Liver (tissue), 9 donors: ENCODE data around the gene FIBP. TPM values are rescaled to one million over a fixed set of nuclear protein-coding genes. Genes with fewer than 3 reads are reported as not detected.

Experiments
- DNase-seq: peaks from one replicate; pipeline ENCODE4 v3.0.0-alpha.2; 2017; ENCODE audit warnings: low spot score
- H3K27ac ChIP-seq, 2 donors: one replicate each; pipeline ENCODE4 v1.7.0; 2013; ENCODE audit warnings: inconsistent platforms in 2 of 2, low read length in 2 of 2, control low read depth in 1 of 2, low read depth in 1 of 2, mild to moderate bottlenecking in 1 of 2
- H3K27me3 ChIP-seq, 4 donors: one replicate each; pipeline versions ENCODE4 v1.6.1 to v1.7.0; 2013; ENCODE audit warnings: low read length in 3 of 4, inconsistent platforms in 1 of 4, mild to moderate bottlenecking in 1 of 4, moderate library complexity in 1 of 4; ENCODE audit not compliant: control insufficient read depth in 4 of 4, insufficient read depth in 4 of 4
- H3K36me3 ChIP-seq, 4 donors: one replicate each; pipeline versions ENCODE4 v1.6.1 to v1.7.0; 2013; ENCODE audit warnings: low read length in 3 of 4, mild to moderate bottlenecking in 3 of 4, low read depth in 1 of 4, moderate library complexity in 1 of 4; ENCODE audit not compliant: control insufficient read depth in 4 of 4, insufficient read depth in 3 of 4
- H3K4me1 ChIP-seq, 4 donors: one replicate each; pipeline versions ENCODE4 v1.6.1 to v1.7.0; 2013; ENCODE audit warnings: low read length in 3 of 4, mild to moderate bottlenecking in 3 of 4, moderate library complexity in 1 of 4; ENCODE audit not compliant: control insufficient read depth in 4 of 4, insufficient read depth in 4 of 4
- H3K4me3 ChIP-seq, 3 donors: one replicate each; pipeline versions ENCODE4 v1.6.1 to v1.7.0; 2013; ENCODE audit warnings: low read length in 3 of 3, control low read depth in 1 of 3, low read depth in 1 of 3, mild to moderate bottlenecking in 1 of 3
- H3K9ac ChIP-seq, 2 donors: one replicate each; pipeline ENCODE4 v1.7.0; 2013; ENCODE audit warnings: low read length in 2 of 2, mild to moderate bottlenecking in 2 of 2, moderate library complexity in 2 of 2, control low read depth in 1 of 2, low read depth in 1 of 2
- H3K9me3 ChIP-seq, 4 donors: one replicate each; pipeline versions ENCODE4 v1.6.1 to v1.7.0; 2013; ENCODE audit warnings: low read length in 3 of 4; ENCODE audit not compliant: control insufficient read depth in 4 of 4
- ATF3 ChIP-seq: IDR thresholded peaks from 2 replicates; pipeline ENCODE4 v1.6.1; 2016; ENCODE audit warnings: antibody characterized with exemption
- CTCF ChIP-seq: fragments of 150-350 bp; IDR thresholded peaks from 2 replicates; pipeline ENCODE4 v1.5.1; 2017; ENCODE audit warnings: improper control_type of control experiment, low read depth, low read length; ENCODE audit not compliant: missing input control
- EGR1 ChIP-seq, 2 donors: IDR thresholded peaks; 2 replicates each; pipeline ENCODE4 v1.6.1; 2016 to 2018; ENCODE audit warnings: antibody characterized with exemption in 2 of 2, low read depth in 2 of 2
- FOXA1 ChIP-seq: IDR thresholded peaks from 2 replicates; pipeline ENCODE4 v1.6.1; 2016; ENCODE audit warnings: antibody characterized with exemption
- FOXA2 ChIP-seq: IDR thresholded peaks from 2 replicates; pipeline ENCODE4 v1.6.1; 2016; ENCODE audit warnings: antibody characterized with exemption
- GABPA ChIP-seq, 2 donors: IDR thresholded peaks in 1 of 2; conservative IDR thresholded peaks in 1 of 2; 2 replicates each; pipeline ENCODE4 v1.6.1; 2016; ENCODE audit warnings: antibody characterized with exemption in 2 of 2, mild to moderate bottlenecking in 1 of 2, moderate library complexity in 1 of 2
- JUND ChIP-seq, 2 donors: IDR thresholded peaks; 2 replicates each; pipeline ENCODE4 v1.6.1; 2016; ENCODE audit warnings: antibody characterized with exemption in 2 of 2
- NR2F2 ChIP-seq: IDR thresholded peaks from 2 replicates; pipeline ENCODE4 v1.6.1; 2016; ENCODE audit warnings: antibody characterized with exemption
- RAD21 ChIP-seq, 2 donors: IDR thresholded peaks; 2 replicates each; pipeline ENCODE4 v1.6.1; 2016; ENCODE audit warnings: antibody characterized with exemption in 2 of 2, mild to moderate bottlenecking in 2 of 2
- REST ChIP-seq: IDR thresholded peaks from 2 replicates; pipeline ENCODE4 v1.6.1; 2016; ENCODE audit warnings: antibody characterized with exemption, mild to moderate bottlenecking
- RXRA ChIP-seq, 2 donors: IDR thresholded peaks; 2 replicates each; pipeline ENCODE4 v1.6.1; 2017 to 2018; ENCODE audit warnings: antibody characterized with exemption in 2 of 2, mild to moderate bottlenecking in 1 of 2
- SP1 ChIP-seq: IDR thresholded peaks from 2 replicates; pipeline ENCODE4 v1.6.1; 2018; ENCODE audit warnings: antibody characterized with exemption, mild to moderate bottlenecking
- TAF1 ChIP-seq: conservative IDR thresholded peaks from 2 replicates; pipeline ENCODE4 v1.6.1; 2016; ENCODE audit warnings: antibody characterized with exemption, mild to moderate bottlenecking
- YY1 ChIP-seq: IDR thresholded peaks from 2 replicates; pipeline ENCODE4 v1.6.1; 2016; ENCODE audit warnings: antibody characterized with exemption, mild to moderate bottlenecking
- WGBS: extraction: QIAGEN DNeasy Blood & Tissue Kit; methylation state at CpG from one replicate; pipeline ENCODE4 v1.1.7; 2013; 5-methylcytosine and 5-hydroxymethylcytosine counted together
- polyA plus RNA-seq, 2 donors: library from polyadenylated mRNA; stranded (reverse) in 1 of 2; unstranded in 1 of 2; fragments of 200-250 nt in 1 of 2; fragments of >200 nt in 1 of 2; fragmentation: Nextera tagmentation in 1 of 2; extraction: Ambion mirVana in 1 of 2; gene quantifications; one replicate each; pipeline versions ENCODE4 v1.2.1 to v1.2.3, GENCODE V29; 2013 to 2015
- total RNA-seq, 2 donors: library from RNA; depleted of rRNA; stranded (reverse); fragments of >200 nt; gene quantifications; one replicate each; pipeline ENCODE4 v1.2.3, GENCODE V29; 2014
- TF ChIP-seq, protein P1 (sequence below): IDR thresholded peaks from 2 replicates; pipeline ENCODE4 v1.6.1; 2016; ENCODE audit warnings: antibody characterized with exemption
- donor health status: healthy.
- donor health status: healthy.
- donor health status: healthy.
- donor health status: healthy.
- donor health status: healthy.

The FIBP gene
- total and polyA plus RNA-seq, 4 donors: 23.7 to 45.4 (median 29.1) TPM

GRCh38 chr11:65911682-65912568 is 23.7 kb upstream of the FIBP start:
- H3K4me3 ChIP-seq: no peak overlapping the region
- peak overlapping the region in 1 of 2 donors; percentile 54 for H3K27ac ChIP-seq
- DNase-seq: no peak
- H3K27me3 ChIP-seq: no peaks in the 10 kb centered on the region
- 26% methylated on average over 14 of the region's 14 CpGs for WGBS
- peaks cover 0 to 8% (median 2%) of the 10 kb centered on the region in 4 donors for H3K4me1 ChIP-seq
- H3K9ac ChIP-seq: no peak overlapping the region
- no peaks in the 10 kb centered on the region for H3K36me3 ChIP-seq
- no peaks in the 10 kb centered on the region for H3K9me3 ChIP-seq
- no peak for TF ChIP-seq FOXA1
- no peak for TF ChIP-seq JUND (IDR thresholded peaks at IDR 0.05)
- TF ChIP-seq RXRA (IDR thresholded peaks at IDR 0.05): peak; percentile 56 to 60
- peak in 1 of 2 donors; percentile 18 for TF ChIP-seq GABPA (IDR thresholded peaks at IDR 0.05 in 1 of 2, conservative IDR thresholded peaks at IDR 0.05 in 1 of 2)
- TF ChIP-seq, protein P1, sequence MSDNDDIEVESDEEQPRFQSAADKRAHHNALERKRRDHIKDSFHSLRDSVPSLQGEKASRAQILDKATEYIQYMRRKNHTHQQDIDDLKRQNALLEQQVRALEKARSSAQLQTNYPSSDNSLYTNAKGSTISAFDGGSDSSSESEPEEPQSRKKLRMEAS: no peak
- peak; percentile 4 for TF ChIP-seq SP1
- peak; percentile 15 for TF ChIP-seq REST
- TF ChIP-seq RAD21 (IDR thresholded peaks at IDR 0.05): peak; percentile 51 to 70
- TF ChIP-seq NR2F2: peak; percentile 79
- peak; percentile 19 for TF ChIP-seq CTCF

- Histone ChIP-seq H3K4me1 (peaks cover 0 to 4% (median 1%) of the 10 kb centered on the region in 4 donors), H3K4me3 (no peak overlapping the region), H3K27ac (no peak overlapping the region), H3K36me3 (no peaks in the 10 kb centered on the region), H3K9me3 (no peaks in the 10 kb centered on the region), H3K9ac (no peak overlapping the region), H3K27me3 (no peaks in the 10 kb centered on the region)
- 79% methylated on average over 6 of the region's 6 CpGs for WGBS
- no peak for DNase-seq
- no peak for TF ChIP-seq FOXA1
- TF ChIP-seq YY1: no peak
- TF ChIP-seq, protein P1: no peak
- no peak for TF ChIP-seq NR2F2
- no peak for TF ChIP-seq TAF1
- no peak for TF ChIP-seq RXRA (IDR thresholded peaks at IDR 0.05)
- no peak for TF ChIP-seq EGR1 (IDR thresholded peaks at IDR 0.05; ENCODE audit: low read depth in 2 of 2)
- TF ChIP-seq CTCF: no peak
- TF ChIP-seq GABPA (IDR thresholded peaks at IDR 0.05 in 1 of 2, conservative IDR thresholded peaks at IDR 0.05 in 1 of 2): no peak
- TF ChIP-seq FOXA2: no peak
- no peak for TF ChIP-seq JUND (IDR thresholded peaks at IDR 0.05)
- no peak for TF ChIP-seq REST
- TF ChIP-seq ATF3: no peak
These were observed 19.6 kb upstream of the FIBP start for GRCh38 chr11:65907878-65908277.
